Pons (tissue), 1 donor: ENCODE results near the gene FBLN2.
A peak's percentile ranks its signal among the peaks of the same experiment; 100 is the strongest.

ENCODE experiments used
- DNase-seq: peaks from one replicate; pipeline ENCODE4 v3.0.0-alpha.2; 2016; ENCODE audit warnings: low spot score

FBLN2 gene

GRCh38 chr3:13532085-13532484 lies 16.8 kb upstream of the FBLN2 start:
- no peak for DNase-seq

GRCh38 chr3:13532631-13533030 lies 16.3 kb upstream of the FBLN2 start:
- DNase-seq = no peak

GRCh38 chr3:13533885-13534301 lies 15.0 kb upstream of the FBLN2 start:
- DNase-seq = no peak

GRCh38 chr3:13535526-13535875 lies 13.4 kb upstream of the FBLN2 start:
- DNase-seq = no peak

GRCh38 chr3:13535905-13536304 lies 13.0 kb upstream of the FBLN2 start:
- DNase-seq = peak; percentile 27

GRCh38 chr3:13536432-13536831 lies 12.5 kb upstream of the FBLN2 start:
- no peak for DNase-seq

GRCh38 chr3:13536832-13537231 lies 12.1 kb upstream of the FBLN2 start:
- DNase-seq = no peak

GRCh38 chr3:13537244-13537908 lies 11.5 kb upstream of the FBLN2 start:
- no peak for DNase-seq

GRCh38 chr3:13537909-13538296 lies 11.0 kb upstream of the FBLN2 start:
- DNase-seq = no peak

- no peak for DNase-seq
Measured at GRCh38 chr3:13538520-13539291, 10.2 kb upstream of the FBLN2 start.

- DNase-seq = no peak
Measured at GRCh38 chr3:13539292-13539638, 9.7 kb upstream of the FBLN2 start.

GRCh38 chr3:13539671-13540070 lies 9.3 kb upstream of the FBLN2 start:
- no peak for DNase-seq

GRCh38 chr3:13540297-13540995 lies 8.5 kb upstream of the FBLN2 start:
- no peak for DNase-seq

- no peak for DNase-seq
Measured at GRCh38 chr3:13541691-13542090, 7.2 kb upstream of the FBLN2 start.

GRCh38 chr3:13542142-13542541 lies 6.8 kb upstream of the FBLN2 start:
- DNase-seq = no peak

GRCh38 chr3:13543253-13543652 lies 5.7 kb upstream of the FBLN2 start:
- no peak for DNase-seq

- no peak for DNase-seq
Measured at GRCh38 chr3:13544293-13544831, 4.6 kb upstream of the FBLN2 start.

GRCh38 chr3:13544951-13545651 lies 3.8 kb upstream of the FBLN2 start:
- DNase-seq = no peak

GRCh38 chr3:13545952-13546454 lies 2.9 kb upstream of the FBLN2 start:
- no peak for DNase-seq

GRCh38 chr3:13546667-13547171 lies 2.2 kb upstream of the FBLN2 start:
- DNase-seq = no peak

- DNase-seq = no peak
Measured at GRCh38 chr3:13547591-13548371, 1.1 kb upstream of the FBLN2 start.
